CMK (cell line): ENCODE measurements around the gene GPR84.
"Not testable (repeated sequence)": the region's sequence is repeated elsewhere in the genome, so short reads cannot be mapped to it uniquely, and the experiment has no call there.

Experiments
- DNase-seq: peaks from one replicate; pipeline ENCODE4 v3.0.0-alpha.2; 2010; ENCODE audit warnings: low read depth

GPR84 gene

DNA sequence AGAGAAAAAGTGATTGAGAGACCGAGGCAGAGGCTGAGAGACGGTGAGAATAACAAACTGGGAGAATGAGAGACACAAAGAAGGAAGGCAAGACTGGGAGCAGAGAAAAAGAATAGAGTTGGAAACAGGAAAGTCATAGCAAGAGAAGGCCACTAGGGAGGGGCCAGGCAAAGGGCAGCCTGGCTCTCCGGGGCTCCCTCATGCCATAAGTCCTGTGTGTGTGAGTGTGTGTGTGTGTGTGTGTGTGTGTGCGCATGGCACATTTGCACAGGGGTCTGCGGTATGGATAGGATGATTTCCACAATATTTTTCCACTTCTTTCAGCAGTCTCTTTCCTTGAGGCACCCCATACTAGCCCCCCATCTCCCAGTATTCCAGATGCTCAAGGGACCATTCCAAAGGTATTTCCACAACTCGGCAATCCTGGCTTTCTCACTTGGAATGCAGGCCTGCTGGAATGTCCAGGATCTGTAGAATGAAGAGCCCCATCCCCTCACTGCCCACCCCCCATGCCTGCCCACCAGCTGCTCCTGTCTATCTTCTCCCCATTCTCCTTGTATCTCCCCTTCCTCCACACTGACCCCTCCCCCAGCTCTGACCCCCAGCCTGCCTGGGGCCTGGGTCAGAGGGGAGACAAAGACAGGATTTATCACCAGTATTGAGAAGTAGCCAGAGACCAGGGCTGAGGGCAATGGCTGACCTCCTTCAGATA is 9.0 kb downstream of the GPR84 start:
- no peak for DNase-seq

DNA sequence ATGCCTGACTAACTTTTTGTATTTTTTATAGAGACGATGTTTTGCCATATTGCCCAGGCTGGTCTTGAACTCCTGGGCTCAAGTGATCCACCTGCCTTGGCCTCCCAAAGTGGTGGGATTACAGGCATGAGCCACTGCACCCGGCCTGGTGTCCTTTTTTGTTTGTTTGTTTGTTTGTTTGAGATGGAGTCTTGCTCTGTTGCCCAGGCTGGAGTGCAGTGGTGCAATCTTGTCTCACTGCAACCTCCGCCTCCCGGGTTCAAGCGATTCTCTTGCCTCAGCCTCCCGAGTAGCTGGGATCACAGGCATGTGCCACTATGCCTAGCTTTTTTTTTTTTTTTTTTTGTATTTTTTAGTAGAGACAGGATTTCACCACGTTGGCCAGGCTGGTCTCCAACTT is 10.0 kb downstream of the GPR84 start:
- DNase-seq, result not testable (repeated sequence)

DNA sequence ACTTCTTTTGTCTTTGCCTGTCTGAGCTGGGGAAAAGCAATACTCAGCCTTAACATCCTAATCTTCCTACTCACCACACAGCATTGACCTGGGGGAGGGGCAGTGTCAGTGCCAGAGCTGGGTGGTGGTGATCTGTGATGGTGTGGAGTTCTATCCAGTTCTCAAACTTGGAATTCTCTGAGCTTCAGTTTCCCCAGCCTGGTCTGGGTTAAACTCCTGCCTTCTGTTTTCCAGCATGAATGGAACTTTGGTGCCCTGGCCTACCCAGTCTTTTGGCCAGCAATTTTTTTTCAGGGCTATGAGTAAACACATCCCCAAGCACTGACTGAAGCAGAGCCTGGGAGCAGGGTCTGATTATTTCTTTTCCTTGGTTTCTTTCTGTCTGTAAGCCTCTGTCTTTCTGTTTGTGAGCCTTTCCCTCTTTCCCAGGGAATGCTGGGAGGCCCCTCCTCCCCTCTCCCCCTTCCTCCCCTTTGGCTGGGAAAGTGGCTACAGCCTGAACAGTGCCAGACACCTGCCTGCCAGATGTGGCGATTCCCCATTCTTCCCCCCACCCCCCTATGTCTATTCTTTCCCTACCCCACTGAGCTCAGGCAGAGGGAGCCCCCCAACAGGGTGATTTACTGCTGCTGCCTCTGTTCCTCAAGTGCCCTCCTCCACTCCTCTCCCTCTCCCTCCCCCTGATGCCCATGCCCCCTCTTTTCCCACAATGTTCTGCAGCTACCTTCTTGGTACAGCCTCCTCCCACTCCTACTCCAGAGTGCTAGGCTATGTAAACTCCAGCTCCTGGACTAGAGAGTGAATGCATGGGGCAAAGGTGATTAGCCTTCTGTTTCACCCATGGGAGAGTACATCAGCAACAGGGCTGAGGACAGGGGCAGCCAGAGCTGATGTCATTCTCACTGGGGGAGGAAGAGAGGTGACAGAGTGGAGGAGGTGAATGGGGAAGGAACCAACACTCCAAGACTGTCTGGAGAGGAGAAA is 11.1 kb downstream of the GPR84 start:
- DNase-seq, result no peak

DNA sequence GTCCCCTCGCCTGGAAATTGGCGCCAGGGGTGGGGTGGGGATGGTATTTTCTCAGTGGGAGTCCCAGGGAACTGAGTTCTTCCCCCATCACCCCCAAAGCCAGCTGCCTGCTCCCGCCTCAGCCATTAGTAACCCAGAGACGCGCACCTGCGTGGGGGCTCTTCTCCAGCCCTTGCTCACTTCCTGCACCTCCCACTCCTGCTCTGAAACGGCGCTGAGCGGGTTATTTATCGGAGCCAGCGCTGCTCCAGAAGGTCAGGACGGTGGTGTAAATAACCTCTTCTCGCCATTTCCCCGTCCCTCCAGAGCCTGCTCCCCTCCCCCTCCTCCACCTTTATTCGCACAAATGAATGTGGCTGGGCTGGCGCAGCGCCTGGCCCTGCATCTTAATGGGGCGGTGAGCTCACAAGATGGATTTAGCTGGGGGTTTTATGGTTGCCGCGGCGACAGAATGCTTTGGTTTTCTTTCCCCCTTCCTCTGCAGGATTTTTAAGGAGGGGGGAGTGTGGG is 12.2 kb downstream of the GPR84 start:
- no peak for DNase-seq

DNA sequence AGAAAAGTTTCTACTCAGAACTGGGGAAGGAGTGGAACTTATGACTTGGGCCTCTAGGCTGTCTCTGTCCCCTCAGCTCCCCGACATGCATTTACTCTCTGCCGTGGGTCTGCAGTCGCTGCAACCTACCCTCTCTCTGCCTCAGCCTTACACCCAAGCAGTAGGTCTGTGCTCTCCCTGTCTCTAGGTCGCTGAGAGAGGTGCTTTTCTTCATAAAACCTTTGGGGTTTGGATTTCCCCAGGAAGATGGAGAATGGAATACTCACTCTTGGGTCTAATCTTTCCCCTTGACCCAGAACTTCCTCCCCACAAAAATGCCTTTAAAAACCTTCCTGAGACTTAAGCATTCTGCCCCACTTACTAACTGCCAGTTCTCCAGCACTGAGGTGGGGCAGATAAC is 12.9 kb downstream of the GPR84 start:
- DNase-seq, result no peak

DNA sequence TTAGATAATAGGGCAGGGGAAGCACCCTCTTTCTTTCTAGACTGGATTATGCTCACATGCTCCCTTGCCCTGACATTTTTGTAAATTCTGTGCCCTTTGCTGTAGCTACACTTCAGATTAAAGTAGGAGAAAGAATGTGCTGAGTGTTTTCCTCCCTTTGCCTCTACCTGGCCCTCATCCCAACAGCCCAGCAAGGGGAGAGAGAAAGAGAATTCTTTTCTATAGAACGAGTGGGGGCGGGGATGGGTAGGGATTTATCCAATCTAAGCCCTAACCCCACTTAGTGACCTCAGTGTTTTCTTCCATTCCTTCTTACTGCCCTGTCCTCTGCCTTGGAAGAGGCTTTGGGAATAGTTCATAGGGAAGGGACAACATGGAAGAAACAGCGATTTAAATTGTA is 13.5 kb downstream of the GPR84 start:
- DNase-seq, result no peak

DNA sequence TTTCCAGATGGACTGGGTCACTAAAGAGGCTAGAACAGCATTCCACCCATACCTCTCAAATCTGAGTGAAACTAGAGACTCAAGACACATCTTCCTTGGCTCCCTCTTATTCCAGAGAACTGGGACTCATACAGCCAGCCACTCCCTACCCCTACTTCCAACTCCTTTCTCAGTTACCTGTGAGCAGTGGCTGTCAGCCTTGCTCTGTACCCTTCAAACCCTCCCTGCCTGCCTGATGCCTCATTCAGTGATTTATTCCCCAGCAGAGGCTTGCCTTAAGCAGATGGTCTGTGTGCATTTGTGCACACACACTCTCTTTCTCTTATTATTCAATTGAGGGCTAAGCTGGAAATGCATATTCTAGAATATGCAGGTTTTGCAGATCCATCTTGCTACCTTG is 14.6 kb downstream of the GPR84 start:
- DNase-seq, result no peak

DNA sequence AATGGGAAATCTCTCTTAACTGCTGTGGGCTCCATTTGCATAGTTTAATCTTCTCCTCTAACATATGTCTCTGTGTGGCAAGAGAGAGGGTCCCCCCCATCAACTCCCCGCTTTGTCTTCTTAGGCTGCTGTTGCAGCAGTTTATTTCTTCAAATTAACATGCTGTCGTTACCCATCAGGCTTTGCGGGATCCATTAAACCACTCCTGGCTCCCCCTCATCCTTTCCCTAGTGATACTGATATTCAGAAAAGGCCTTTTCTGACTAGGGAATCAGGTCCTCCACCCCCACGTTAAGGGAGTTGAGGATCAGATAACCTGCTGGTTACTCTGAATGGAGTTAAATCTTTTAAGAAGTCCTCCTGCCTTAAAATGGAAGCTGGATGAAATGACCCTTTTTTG is 15.2 kb downstream of the GPR84 start:
- DNase-seq, result no peak

DNA sequence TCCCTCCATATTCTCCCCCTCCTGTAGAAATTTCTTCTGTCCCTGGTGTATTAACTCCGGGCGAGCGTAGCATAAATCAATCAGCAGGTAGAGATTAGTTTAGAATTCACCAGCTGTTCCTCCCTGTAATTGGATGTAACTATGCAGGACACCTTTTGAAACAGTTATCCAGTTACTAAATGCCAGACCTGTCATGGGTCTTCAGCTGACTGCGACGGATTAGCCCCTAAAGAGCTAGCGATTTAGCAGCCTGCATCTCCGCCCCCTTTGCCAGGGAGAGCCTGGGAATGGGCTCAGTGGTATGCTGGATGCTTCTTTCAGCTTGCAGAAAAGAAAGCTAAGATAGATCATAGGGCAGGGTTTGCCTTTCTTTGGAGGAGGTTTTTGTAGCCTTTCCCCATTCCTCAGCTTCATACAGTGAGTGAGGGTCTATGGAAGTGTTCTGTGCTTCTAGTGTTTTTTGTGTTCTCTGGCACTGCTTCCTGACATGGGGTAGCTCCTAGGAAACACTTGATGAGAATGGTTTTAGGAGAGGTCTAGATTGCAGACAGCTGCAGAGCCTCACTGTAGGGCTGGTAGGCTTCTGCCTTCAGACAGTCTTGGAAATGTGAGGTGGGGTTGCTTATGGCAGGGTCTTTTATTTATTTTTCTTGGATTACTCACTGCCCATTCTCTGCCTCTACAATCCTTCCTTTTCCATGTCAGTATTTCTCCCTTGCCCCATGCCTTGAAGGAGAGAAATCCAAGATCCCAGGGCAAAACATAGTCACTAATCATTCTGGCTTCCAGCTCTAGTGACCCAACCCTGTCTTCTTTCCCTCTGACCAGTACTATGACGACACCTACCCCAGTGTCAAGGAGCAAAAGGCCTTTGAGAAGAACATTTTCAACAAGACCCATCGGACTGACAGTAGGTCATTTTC is 22.6 kb downstream of the GPR84 start:
- DNase-seq, result no peak

DNA sequence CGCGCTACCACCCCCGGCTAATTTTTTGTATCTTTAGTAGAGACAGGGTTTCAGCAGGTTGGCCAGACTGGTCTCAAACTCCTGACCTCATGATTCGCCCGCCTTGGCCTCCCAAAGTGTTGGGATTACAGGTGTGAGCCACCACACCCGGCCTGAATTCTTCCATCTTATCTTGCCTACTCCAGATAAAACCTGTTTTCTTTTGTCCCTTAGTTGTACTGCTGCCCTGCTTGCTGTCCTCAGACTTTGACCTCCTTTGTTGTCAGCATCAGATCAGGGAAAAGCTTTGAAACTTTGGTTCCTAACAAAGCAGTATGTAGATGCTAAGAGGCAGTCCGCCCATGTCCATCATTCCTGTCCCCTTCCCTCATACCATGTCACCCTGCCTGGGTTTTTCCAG is 23.4 kb downstream of the GPR84 start:
- no peak for DNase-seq

DNA sequence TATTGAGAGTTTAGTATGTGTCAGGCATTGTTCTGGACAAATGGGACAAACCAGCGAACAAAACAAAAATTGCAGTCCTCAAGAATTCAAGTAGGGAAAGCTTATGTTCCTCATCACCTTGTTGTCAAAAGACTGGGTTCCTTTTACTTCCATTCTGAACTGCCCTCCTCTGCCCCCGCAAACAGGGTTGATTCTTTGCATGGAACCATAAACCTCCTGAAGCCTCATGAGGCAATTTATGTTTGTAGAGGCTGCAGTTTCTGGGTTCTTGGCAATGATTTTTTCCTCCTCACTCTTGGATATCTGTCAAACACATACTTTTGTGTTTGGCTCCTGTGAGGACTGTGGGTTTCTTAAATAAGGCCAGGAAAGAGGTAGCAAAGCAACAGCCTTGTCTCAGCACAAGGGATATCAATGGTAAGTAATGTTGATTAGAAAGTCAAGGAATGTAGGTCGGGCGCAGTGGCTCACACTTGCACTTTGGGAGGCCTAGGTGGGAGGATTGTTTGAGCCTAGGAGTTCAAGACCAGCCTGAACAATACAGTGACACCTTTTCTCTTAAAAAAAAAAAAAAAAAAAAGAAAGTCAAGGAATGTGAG is 25.5 kb downstream of the GPR84 start:
- DNase-seq, result no peak

DNA sequence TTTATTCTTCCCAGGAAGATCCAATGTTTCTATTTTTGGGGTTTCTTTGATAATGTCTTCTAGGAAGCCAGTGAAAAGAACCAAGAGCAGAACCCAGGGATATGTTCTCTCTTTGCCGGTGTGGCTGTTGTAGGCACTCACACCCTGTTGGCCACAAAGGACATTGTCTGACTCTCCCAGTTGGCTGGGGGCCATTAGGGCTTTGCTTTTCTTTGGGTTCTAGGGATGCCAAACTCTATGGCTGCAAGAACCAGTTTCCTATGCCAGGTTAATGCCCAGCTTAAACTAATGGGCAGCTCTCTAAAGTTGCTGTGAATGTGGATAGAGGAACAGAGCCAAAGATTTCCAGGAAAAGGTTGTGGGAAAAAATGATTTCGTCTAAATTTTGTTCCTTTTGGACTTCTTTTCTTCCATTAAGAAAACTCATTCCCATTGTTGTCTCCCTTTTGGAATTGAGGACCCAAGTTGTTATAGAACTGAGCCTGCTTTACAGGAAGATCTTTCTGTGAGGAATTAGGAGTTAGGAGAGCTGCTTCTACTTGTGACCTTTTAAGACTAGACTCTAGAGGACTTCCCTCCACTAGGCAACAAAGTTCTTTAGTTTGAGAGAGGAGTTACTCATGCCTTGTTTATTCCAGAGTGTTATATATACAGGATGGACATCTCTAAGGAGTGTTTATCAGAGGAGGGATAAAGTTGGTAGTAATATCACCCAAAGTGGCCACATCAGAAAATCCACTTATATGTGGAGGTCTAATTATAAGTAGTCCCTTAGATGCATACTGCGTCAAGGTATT is 26.2 kb downstream of the GPR84 start:
- no peak for DNase-seq

DNA sequence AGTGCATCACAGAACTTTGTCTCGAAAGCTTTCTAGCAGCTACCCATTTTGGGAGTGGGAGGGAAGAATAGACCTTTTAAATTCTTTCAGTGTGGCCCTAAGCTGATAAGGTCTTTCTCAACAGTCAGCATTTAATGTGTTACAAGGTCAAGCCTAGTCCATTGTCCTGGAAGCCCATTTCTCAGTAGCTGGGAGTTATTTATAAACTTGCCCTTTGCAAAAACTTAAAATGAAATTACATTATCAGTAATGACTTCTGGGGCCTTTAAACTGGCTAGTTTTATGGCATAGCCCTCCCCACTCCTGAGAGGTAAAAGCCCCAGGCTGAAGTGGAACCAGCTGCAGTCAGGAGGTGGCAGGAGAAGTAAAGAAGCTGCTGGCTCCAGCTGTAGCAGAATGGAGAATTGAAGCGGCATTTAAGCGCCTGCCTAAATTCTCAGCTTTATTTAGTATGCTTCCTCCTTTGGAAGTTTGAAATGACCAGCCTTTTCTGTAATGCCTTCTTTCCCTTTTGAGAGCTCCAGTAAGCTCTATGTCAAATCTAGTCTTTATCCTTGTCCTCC is 26.9 kb downstream of the GPR84 start:
- no peak for DNase-seq

DNA sequence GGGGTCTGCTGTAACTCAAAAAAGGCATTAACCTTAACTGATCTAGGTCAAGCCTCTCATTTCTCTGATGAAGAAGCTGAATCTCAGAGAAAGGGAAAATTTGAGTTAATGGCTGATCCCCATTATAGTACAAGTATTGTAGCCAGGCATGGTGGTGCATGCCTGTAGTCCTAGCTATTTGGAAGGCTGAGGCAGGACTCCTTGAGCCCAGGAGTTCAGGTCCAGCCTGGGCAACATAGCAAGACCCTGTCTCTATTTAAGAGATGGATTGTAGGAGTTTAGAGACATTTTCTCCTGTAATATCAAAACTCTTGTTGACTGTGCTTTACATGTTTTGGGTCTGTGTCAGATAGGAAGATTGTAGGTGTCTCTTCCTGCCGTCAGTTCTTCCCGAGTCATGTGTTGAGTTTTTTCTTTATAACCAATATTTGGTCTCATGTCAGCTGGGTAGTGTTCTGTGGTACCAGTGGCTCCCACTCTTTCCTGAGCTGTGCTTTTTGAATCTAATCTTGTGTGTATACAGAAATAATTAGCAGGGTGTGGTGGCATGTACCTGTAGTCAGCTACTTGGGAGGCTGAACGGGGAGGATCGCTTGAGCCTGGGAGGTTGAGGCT is 30.8 kb downstream of the GPR84 start:
- DNase-seq, result no peak

DNA sequence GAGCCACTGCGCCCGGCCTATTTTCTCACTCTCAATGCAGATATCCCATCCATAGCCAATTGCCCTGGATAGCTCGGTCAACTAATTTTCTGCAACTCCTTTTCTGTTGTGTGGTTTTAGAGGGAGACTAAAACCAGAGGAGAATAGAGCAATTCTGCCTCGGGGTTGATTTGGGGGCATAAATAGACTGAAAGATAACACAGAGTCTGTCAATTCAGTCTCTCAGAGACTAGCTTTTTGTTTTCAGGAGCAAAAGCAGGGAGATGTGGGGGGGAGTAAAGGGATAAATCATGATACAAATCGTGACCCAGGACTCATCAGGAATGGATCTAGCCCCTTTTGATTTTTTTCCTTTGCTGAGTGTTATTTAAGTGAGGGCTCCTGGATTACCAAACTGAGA is 32.8 kb downstream of the GPR84 start:
- DNase-seq, result no peak

DNA sequence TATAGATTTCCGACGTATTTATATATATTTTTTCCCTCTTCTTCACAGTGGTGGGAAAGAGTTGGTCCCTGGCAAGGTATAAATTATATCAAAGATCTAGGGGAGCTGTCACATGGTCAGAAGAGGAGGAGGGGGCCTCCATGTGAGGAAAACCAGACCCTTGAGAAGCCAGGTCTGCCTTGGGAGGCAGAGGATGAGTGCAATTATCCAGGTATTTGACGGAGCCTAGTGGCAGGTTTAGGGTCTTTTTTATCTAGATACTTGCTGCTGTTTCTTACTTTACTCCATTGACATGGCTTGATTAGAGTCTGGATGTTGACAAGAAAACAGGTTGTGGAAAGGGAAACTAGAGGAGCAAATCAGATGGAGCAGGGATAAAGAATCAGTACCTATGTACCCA is 33.8 kb downstream of the GPR84 start:
- no peak for DNase-seq

DNA sequence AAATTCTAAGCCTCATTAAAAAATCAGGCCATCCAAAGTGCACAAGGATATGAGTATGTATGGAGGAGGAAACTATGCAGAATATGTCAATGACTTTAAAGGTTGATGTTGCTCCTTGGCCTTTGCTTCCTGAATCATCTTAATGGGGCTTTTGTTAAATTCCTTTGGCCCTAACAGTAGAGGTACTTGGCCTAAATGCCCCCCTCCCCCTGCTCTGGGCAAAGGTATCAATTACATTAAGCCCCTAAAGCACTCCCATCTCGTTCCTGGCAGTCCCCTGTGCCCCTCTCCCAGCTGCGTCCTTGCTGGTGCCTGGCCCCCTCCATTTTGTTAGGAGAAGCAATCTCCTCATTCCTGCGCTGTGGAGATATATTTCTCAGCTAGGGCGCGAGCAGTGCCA is 34.5 kb downstream of the GPR84 start:
- no peak for DNase-seq

DNA sequence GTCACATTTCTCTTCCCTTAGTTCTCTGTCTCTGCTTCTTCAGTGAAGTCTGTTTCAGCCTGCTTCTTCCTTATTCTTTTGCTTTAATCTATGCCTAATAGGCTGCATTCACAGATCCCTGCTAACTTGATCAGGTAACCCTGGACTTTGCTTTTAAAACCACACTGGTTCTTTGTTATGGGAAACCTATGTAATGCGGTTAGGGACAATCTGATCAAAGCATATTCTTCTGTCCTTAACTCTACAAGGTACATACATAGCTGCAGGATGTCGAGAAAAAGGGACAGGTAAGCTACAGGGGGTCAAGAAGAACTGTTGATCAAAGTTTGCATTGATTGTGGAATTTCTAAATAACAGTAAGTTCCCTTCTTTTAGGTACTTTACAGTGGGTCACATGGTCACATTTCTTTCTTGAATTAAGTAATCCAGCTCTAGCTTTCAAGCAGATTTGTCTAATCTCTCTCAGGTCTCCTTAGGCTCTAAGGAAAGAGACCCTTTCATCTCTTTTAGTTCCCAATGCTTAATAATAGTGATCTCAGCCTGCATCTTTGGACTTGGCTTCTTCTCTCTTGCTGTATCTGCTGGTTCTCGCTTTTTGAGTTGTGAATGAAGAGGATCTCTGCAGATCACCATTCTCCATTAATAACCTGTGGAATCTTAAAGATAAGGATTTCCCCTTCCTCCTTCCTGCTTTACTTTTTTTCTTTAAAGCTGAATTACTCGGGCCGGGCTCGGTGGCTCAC is 35.5 kb downstream of the GPR84 start:
- DNase-seq, result no peak

DNA sequence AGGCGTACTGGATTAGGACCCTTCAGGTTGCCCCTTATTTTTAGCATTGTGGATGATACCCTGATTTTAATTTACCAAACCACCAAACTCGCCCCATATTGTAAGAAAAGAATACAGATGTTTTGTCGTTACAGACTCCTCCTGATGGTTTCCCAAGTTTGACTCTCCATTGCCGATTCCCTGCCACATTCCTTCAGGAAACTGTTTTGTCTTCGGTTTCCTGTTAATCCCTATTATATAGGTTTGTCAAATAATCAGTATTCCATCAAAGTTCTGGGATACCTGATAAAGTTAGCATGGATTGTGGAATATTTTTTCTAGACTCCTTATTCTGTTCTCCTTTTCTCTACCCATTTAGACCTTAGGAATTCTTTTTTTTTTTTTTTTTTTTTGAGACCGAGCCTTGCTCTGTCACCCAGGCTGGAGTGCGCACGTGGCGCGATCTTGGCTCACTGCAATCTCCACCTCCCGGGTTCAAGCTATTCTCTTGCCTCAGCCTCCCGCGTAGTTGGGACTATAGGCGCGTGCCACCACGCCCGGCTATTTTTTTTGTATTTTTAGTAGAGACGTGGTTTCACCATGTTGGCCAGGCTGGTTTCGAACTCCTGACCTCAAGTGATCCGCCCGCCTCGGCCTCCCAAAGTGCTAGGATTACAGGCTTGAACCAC is 38.7 kb downstream of the GPR84 start:
- DNase-seq, result not testable (repeated sequence)
